ENCODE data around the gene C2. TPM values are rescaled to one million over a fixed set of nuclear protein-coding genes. Genes with fewer than 3 reads are reported as not detected.

The C2 gene
- total RNA-seq, 1 experiment from 2014 or later, result 1.3 TPM

- DNase-seq (ENCODE audit: low spot score) (no peak), ATAC-seq (no peak)
- peak overlapping the region; percentile 53 for H3K27ac Mint-ChIP-seq
- H3K4me1 Mint-ChIP-seq, result peaks cover 23% of the 10 kb centered on the region
- no peak for TF ChIP-seq CREB1 (CRISPR knock-in tag; IDR thresholded peaks at IDR 0.05)
- TF ChIP-seq FOXP1 (CRISPR knock-in tag; IDR thresholded peaks at IDR 0.05; ENCODE audit: borderline replicate concordance), result no peak
- no peak for TF ChIP-seq HMGXB4 (CRISPR knock-in tag; IDR thresholded peaks at IDR 0.05)
- no peak for TF ChIP-seq ZNF219 (CRISPR knock-in tag; IDR thresholded peaks at IDR 0.05; ENCODE audit: borderline replicate concordance)
- TF ChIP-seq JAZF1 (CRISPR knock-in tag; IDR thresholded peaks at IDR 0.05), result no peak
- TF ChIP-seq ARID4B (CRISPR knock-in tag; IDR thresholded peaks at IDR 0.05; ENCODE audit: borderline replicate concordance), result no peak
- no peak for TF ChIP-seq CBFB (CRISPR knock-in tag; IDR thresholded peaks at IDR 0.05; ENCODE audit: low read depth)
- no peak for TF ChIP-seq OVOL2 (CRISPR knock-in tag; IDR thresholded peaks at IDR 0.05; ENCODE audit: borderline replicate concordance)
- H3K4me3 Mint-ChIP-seq, result peak overlapping the region; percentile 41
- no peaks in the 10 kb centered on the region; the same call in none of the 2 replicates for H3K27me3 Mint-ChIP-seq (ENCODE audit: low read depth)
- CTCF ChIA-PET, result interaction anchor here (0.6 to 2.6 kb wide), 4 partner anchors 25 to 521 kb away, joined by 4 to 22 read pairs (median 13); no protein-coding TSS in a partner anchor
- POLR2A ChIA-PET, result interaction anchor here (0.6 kb wide), 1 partner anchor 64 kb away, joined by 3 read pairs; no protein-coding TSS in a partner anchor
- no peaks in the 10 kb centered on the region for H3K9me3 Mint-ChIP-seq
- peaks cover 16% of the 10 kb centered on the region for H3K36me3 Mint-ChIP-seq
Observed at GRCh38 chr6:31899215-31899614, 28.3 kb upstream of the C2 start.

- Mint-ChIP-seq H3K27ac (peak overlapping the region; percentile 53; the same call in 1 of the 2 replicates), H3K27me3 (ENCODE audit: low read depth) (peaks cover 5% of the 10 kb centered on the region), H3K4me1 (peaks cover 23% of the 10 kb centered on the region), H3K4me3 (no peak overlapping the region), H3K36me3 (peaks cover 9% of the 10 kb centered on the region), H3K9me3 (no peaks in the 10 kb centered on the region)
- CTCF ChIA-PET, result interaction anchor here (1.2 to 1.4 kb wide), 2 partner anchors 23 to 52 kb away, joined by 4 to 7 read pairs; no protein-coding TSS in a partner anchor
- DNase-seq (ENCODE audit: low spot score), result no peak
- POLR2A ChIA-PET, result no interaction called here
- no peak for ATAC-seq
- 0 out of 2 replicates have a peak, but pooled peaks have one; percentile 7 for TF ChIP-seq HMGXB4 (CRISPR knock-in tag; IDR thresholded peaks at IDR 0.05)
- TF ChIP-seq AFF4 (CRISPR knock-in tag; IDR thresholded peaks at IDR 0.05; ENCODE audit: borderline replicate concordance), result no peak
Observed at GRCh38 chr6:31899882-31900722, 27.4 kb upstream of the C2 start.
